Activated gamma-delta T cell treated with Interleukin-2 at 50 U/mL for 16 hours (primary cell): ENCODE results near the gene SLC16A2.
"Not testable (repeated sequence)": the region's sequence is repeated elsewhere in the genome, so short reads cannot be mapped to it uniquely, and the experiment has no call there.

Source experiments
- DNase-seq: peaks from one replicate; pipeline ENCODE4 v3.0.0-alpha.2; 2020

Gene SLC16A2

DNA sequence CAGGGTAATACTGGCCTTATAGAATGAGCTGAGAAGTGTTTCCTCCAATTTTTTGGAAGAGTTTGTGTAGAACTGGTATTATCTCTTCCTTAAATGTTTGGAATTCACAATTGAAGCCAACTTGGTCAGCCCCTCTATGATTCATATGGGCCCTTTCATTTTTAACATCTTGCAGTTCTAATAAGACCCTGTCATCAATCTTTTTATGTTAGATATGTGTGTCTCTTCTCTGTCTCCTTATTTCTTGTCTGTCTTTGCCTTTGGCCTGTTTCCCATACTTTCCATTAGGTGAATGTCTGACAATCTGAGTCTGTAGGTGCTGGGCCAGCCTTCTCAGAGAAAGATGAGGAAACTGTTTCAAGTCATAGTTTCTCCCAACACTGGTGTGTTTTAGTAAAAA lies 88.7 kb downstream of the SLC16A2 start:
- no peak for DNase-seq

- DNase-seq, result no peak
Observed at GRCh38 chrX:74510401-74510800, 89.1 kb downstream of the SLC16A2 start.

GRCh38 chrX:74511704-74512103 lies 90.4 kb downstream of the SLC16A2 start:
- no peak for DNase-seq

- no peak for DNase-seq
Observed at GRCh38 chrX:74514384-74514783, 93.1 kb downstream of the SLC16A2 start.

GRCh38 chrX:74515356-74515755 lies 94.1 kb downstream of the SLC16A2 start:
- no peak for DNase-seq

GRCh38 chrX:74516013-74516412 lies 94.7 kb downstream of the SLC16A2 start:
- DNase-seq, result not testable (repeated sequence)

GRCh38 chrX:74519870-74520269 lies 98.6 kb downstream of the SLC16A2 start:
- no peak for DNase-seq

GRCh38 chrX:74520291-74520690 lies 99.0 kb downstream of the SLC16A2 start:
- no peak for DNase-seq

- DNase-seq, result no peak
Observed at GRCh38 chrX:74520896-74521295, 99.6 kb downstream of the SLC16A2 start.

- no peak for DNase-seq
Observed at GRCh38 chrX:74521961-74522751, 100.9 kb downstream of the SLC16A2 start.

- no peak for DNase-seq
Observed at GRCh38 chrX:74523224-74523623, 101.9 kb downstream of the SLC16A2 start.

DNA sequence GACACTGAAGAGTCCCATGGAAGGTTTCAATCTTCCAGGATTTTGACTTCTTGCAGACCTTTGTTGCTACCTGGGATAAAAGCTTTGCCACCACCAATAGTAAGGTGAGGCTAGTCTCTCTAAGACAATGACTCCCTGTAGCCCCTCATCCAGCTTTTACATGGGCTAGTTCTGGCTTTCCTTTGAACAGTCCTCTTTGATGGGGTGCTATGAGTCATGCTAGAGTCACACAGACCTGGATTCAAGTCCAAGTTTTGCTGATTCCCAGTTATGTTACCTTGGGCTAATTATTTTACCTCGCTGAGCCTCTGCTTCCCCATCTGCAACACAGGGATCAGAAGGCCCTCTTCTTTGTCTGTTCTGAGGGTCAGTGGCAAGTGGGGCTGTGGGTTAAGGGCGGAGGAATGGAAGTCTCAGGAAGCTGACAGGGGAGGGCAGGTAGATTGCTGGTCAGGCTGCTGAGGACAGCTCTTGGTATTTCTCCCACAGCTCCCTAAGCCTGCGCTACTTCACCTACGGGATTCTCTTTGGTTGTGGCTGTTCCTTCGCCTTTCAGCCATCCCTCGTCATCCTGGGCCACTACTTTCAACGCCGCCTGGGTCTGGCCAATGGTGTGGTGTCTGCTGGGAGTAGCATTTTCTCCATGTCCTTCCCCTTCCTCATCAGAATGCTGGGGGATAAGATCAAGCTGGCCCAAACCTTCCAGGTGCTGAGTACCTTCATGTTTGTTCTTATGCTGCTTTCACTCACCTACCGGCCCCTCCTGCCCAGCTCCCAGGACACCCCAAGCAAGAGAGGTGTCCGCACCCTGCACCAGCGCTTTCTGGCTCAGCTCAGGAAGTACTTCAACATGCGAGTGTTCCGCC lies 102.8 kb downstream of the SLC16A2 start:
- no peak for DNase-seq

DNA sequence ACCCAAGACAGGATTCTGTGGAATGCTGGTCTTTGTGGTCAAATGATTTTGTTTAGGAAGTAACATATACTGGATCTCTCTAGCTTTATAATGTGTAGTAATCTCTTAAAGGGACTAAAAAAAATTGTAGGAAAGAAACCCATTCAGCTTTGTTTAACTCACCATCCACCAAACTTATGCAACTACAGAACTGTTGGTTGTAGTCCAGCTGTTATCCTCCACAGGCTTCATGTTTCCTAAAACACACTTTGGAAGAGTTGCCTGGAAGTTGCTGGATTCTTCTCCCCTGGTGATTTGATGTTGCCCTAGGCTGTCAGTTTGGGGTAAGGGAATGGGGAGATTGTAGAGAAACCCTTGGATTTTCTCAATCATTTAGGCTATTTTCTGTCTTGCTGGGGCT lies 103.8 kb downstream of the SLC16A2 start:
- DNase-seq, result no peak

DNA sequence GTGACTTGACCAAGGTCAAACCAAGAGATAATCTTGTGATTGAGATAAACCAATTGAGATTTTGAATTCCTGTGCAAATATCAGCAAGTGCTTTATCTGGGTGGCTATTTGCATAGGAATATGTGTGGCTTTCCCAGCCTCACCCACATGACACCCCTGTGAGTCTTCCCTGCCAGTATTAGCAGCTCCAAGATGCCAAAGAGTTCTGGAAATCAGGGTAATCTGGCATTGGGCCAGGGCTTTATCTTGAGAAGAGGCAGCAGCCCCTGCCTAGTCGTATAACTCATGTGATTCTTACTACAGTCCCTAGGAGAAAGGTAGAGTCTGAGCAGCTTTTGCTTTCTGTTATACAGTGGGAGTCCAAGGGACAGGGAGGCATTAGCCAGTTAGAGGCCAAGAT lies 105.5 kb downstream of the SLC16A2 start:
- DNase-seq, result no peak

DNA sequence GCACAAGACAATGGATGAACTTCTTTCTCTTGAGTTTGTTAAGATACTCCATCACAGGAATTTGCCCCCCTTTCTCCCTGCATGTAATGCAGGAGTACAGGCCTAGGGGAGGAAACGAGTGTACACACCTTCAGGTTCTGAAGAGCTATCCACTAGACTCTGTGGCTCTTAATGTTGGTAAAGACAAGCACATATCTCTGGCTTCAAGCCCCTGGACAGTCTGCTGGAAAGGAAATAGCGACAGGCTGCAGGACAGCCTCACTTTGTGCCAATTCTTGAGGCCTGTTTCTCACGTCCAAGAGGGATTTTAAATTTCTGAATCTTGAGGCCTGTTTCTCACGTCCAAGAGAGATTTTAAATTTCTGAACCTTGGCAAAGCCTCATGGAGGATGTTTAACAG lies 106.1 kb downstream of the SLC16A2 start:
- no peak for DNase-seq

DNA sequence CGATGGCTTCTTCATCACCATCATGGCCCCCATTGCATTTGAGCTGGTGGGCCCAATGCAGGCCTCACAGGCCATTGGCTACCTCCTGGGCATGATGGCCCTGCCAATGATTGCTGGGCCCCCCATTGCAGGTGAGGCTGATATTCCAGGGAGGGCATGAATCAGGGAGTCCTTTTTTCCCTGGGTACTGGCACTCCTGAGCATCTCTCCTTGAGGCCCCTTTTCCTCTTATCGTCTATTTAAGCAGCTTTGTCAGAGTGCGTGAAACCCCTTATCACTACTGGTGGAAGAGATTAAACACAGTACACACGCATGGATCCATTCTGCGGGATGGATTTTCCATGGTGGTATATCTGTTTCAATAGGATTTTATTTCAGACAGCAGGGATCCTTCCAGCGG lies 108.0 kb downstream of the SLC16A2 start:
- DNase-seq, result no peak

DNA sequence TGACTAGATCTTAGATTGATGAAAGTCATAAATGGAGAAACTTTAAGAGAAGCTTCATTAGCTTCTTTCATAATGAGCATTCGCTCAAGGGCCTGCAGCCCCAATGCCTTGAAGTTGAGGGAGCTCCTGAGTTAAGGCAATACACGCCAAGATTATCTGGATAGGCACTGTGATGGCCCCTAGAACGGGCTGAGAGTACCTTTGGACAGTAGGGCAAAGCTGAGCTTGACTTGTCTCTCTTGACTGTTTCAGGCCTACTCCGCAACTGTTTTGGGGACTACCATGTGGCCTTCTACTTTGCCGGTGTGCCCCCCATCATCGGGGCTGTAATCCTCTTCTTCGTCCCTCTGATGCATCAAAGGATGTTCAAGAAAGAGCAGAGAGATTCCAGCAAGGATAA lies 109.8 kb downstream of the SLC16A2 start:
- DNase-seq, result no peak

- no peak for DNase-seq
Observed at GRCh38 chrX:74534569-74535038, 113.3 kb downstream of the SLC16A2 start.

DNA sequence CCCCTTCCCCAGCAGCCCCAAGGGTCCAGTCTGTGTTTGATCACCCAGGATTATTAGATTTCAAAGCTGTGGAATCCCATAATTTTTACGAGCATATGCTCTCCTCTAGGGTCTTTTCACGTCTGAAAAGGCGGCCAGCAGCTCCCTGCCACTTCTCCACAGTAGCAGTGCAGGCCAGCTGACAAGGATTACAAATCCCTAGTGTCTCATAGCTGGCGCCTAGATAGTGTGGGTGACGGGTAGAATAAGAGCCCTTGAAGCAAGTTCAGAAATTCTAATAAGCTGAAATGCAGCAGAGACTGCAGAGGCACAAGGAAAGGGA lies 113.8 kb downstream of the SLC16A2 start:
- no peak for DNase-seq

- peak; percentile 18 for DNase-seq
Observed at GRCh38 chrX:74535408-74536151, 114.3 kb downstream of the SLC16A2 start.

DNA sequence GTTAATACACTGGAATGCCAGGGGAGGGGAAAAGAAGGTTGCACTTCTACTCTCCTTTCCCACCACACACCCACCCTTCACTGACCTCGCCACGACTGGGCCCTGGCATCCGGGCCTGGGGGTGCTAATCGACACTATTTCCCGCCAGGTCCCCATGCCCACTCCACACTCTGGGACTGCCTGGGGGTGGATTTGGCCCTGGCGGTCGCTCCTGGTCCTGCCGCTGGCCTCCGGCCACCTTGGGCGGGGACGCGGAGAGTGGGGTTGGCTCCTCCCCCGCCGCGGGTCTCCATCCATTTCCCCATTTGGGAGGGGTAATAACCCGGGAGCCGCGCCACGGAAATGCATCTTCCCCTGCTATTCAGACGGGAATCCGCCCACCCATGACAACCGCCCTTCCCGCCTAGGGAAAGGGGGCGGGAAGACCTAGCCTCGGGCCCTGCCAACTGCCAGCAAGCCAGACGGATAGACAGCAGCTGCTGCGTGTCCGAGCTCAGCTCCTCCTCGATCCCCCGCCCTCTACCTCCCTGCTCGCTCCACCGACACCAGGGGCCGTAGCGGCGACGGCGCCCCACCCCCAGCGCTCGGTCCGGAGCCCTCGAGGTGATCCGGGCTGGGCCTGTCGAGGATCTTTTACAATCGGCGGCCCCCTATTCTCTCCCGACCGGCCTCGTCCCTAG lies 115.0 kb downstream of the SLC16A2 start:
- DNase-seq, result peak; percentile 14

DNA sequence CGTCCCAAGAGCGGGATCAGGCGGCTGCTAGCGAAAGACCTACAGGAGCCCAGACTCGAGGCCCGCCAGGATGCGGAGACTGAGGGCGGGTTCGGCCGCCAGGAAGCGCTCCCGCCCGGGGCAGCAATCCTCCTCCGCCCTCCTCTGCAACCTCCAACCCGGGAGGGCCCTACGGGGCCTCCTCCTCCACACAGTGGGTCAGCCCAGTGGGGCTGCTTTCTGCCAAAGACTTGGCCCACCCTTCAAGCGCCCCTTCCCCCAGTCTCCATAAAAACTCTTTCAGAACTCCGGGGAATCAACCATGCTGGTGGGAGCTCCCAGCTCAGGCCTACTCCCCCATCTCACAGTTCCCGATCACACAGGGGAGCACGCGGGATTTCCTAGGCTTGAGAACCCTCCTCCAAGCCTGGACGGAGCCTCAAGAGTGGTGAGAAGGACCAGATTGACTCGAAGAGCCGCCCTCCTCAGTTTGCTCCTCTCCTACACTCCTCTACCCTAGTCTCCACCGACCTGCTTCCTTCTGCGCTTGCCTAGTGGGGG lies 115.6 kb downstream of the SLC16A2 start:
- DNase-seq, result no peak
